ENCODE measurements around the gene TSPAN2.
A peak's percentile ranks its signal among the peaks of the same experiment; 100 is the strongest.

TSPAN2 gene

DNA sequence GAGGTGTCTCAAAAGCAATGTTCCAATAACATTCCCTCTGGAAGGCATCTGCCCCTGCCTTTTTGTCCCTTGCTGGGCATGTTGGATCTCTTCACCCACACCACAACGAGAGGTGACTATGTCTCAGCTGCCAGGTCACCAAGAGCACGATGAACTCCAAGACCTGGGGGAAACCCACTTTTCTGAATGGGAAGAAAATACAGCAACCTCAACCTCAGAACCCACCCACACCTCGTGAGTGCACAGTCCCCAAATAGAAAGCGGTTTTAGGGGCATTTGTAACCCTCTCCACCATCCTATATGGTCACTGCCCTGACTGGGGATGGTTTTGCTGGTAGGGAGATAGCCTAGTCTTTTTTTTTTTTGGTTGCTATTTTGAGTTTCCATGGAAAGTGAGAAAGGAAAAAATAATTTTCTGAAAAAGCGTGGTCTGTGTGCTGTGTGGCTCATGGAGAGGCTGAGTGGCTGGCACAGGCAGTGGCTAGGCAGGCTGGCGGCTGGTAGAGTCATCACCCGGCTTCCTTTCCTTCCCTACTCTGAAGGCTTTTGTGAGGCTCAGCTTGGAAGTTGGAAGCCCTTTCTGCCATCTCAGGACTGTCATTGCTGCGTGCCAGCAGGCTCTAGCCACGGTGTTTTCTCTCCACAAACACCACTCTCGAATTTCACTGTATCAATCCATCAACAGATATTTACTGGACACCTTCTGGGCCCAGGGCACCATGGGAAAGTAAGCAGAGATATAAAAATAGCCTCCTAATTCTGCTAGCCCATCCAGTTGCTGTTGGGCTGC is 15.8 kb downstream of the TSPAN2 start:
- no peak for DNase-seq

- no peak for DNase-seq
These were observed 18.2 kb downstream of the TSPAN2 start for GRCh38 chr1:115071012-115071664.

GRCh38 chr1:115069659-115070308 is 19.5 kb downstream of the TSPAN2 start:
- no peak for DNase-seq

DNA sequence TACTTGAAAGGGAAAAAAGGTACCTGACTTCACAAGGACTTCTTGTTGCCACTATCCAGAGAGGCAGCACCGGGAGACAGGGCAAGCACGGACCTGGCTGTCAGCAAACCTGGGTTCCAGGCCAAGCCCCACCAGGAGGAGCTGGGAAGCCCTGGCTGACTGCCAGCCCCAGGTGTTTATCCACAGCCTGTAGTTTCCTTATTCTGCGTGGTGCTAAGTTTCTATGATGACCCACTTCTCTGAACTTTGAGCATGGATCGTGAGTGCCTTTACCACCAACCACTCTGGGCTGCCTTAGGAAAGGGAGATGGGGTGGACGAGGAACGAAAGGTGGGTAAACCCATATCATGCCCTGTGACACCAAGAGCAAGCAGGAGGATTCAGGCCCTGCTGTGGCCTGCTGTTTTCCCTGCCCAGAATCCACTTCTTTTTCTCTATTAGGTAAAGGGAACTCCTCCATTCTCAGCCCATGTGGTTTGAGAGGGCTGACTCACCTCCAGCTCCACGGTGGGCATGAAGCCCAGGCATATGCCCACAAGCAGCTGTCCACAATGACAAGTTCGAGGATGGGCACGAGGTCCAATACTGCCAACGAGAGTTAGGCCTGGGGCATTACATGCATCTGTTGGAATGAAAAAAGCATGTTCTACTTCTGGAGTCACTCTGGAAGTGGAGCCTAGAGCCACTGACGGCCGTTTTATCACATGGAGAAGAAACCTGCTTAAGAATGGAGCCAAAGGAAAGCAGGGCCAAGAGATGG is 20.3 kb downstream of the TSPAN2 start:
- peak; percentile 36 for DNase-seq

- no peak for DNase-seq
These were observed 22.0 kb downstream of the TSPAN2 start for GRCh38 chr1:115067161-115067859.

- DNase-seq: no peak
These were observed 24.3 kb downstream of the TSPAN2 start for GRCh38 chr1:115065021-115065420.

DNA sequence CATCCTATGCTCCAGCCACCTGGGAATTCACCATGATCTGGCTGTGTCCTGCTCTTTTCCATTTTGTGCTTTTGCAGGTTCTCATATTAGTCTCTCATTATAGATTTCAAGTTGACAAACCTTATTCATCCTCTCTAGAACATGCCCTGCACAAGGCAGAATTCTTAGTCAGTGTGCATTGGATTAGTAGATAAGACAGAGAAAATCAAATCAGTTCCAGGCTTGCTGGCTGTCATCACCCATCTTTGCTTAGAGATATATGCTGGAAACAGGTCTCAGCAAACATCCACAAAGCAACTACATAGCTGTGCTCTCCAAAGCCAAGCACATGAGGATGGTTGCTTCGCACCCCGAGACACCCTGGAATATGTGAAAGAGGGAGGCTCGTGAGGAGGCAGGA is 24.8 kb downstream of the TSPAN2 start:
- DNase-seq: no peak

DNA sequence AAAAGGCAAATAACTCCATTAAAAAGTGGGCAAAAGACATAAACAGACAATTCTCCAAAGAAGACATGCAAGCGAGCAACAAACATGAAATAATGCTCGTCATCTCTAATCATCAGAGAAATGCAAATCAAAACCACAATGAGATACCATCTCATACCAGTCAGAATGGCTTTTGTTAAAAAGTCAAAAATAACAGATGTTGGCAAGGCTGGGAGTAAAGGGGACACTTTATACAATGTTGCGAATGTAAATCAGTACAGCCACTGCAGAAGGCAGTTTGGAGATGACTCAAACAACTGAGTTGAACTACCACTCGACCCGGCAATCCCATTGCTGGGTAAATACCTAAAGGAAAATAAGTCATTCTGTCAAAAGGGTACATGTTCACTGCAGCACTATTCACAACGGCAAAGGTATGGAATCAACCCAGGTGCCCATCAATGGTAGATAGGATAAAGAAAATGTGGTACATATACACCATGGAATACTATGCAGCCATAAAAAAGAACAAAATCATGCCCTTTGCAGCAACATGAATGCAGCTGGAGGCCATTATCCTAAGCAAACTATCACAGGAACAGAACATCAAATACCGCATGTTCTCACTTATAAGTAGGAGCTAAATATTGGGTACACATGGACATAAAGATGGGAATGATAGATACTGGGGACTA is 25.9 kb downstream of the TSPAN2 start:
- DNase-seq: no peak

DNA sequence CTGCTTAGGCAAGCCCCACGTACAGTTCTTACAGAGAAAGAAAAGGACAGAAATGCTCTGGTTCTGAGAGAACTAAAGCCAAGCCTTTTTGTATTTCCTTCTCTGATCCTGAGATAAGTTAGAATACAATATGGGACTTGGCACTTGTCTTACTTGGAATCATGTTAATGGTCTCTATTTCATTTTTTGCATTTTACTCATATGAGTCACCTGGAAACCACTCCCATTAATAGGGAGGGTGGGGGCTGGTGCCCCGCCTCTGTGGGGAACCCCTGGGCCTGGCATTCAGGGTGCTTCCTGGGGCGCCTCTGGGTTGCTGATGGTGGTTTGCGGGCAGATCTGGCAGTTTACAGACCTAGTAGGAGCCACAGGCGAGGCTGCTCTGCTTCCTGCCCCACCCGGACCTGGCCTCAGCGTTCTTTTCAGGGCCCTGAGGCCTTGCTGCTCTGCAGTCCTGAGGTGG is 26.7 kb downstream of the TSPAN2 start:
- DNase-seq: no peak

GRCh38 chr1:115060501-115060900 is 28.8 kb downstream of the TSPAN2 start:
- DNase-seq: no peak

GRCh38 chr1:115059316-115059715 is 30.0 kb downstream of the TSPAN2 start:
- no peak for DNase-seq

DNA sequence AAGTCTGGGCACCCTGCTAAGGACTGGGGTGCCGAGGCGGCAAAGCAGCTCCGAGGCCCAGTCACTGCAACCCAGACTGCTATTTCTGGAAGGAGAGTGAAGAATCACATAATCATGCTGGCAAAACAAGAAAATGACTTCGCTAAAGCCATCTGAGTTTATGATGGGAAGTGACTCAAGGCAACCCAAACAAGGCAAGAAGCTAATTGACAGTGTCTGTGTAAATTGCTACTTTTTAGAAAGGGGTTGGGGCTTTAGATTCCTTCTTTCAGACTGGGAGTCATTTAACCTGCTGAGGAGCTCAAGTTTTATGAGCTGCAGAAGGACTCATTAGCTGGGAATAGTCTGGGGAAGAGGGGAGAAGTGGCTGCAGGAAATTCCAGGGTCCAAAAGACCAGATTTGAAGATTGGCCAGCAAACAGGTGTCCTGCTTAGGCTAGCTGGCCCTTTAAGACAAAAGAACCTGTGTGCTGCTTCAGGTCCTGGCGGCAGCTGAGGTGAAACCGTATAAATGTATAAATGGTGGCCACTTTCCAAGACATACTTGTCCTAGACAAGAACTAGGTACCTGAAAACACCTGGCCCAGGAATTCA is 31.5 kb downstream of the TSPAN2 start:
- no peak for DNase-seq

- peak; percentile 36 for DNase-seq
These were observed 32.9 kb downstream of the TSPAN2 start for GRCh38 chr1:115056395-115056798.

GRCh38 chr1:115052454-115053083 is 36.7 kb downstream of the TSPAN2 start:
- DNase-seq: peak; percentile 32

DNA sequence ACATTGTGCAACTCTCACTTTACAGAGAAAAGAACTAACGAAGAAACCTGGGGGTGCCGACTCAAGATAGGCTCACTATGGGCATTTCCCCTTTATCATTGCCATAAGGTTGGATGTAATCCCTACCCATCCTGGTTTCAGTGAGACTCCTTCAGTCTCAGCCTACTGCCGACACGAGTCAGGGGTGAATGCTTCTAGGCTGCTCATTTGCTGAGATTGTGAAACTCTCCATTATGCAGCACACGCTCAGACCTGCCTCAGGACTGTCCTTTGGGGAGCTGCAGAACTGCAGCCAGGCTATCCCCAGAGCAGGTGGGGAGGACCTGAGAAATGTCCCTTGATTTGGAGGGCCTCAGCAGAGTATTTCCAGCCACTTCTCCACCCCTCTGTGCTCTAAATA is 37.5 kb downstream of the TSPAN2 start:
- no peak for DNase-seq

- DNase-seq: no peak
These were observed 42.6 kb downstream of the TSPAN2 start for GRCh38 chr1:115046751-115047150.

DNA sequence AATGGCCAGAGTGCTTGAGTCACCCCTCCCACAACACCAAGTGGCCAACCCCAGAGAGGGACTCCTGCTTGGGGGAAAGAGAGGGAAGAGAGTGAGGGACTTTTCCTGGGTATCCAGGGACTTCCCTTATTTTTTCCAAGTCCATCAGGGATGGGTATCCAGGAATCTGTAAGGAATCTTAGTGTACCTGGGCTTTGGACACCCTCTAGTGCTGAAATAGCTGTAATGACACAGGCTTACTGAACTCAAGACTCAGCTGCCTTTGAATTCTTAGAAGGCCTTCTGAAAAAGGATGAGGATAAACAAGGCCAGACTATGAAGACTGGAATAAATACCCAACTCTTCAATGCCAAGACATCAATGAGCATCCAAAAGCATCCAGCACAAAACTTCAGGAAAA is 47.6 kb downstream of the TSPAN2 start:
- DNase-seq: peak; percentile 18

DNA sequence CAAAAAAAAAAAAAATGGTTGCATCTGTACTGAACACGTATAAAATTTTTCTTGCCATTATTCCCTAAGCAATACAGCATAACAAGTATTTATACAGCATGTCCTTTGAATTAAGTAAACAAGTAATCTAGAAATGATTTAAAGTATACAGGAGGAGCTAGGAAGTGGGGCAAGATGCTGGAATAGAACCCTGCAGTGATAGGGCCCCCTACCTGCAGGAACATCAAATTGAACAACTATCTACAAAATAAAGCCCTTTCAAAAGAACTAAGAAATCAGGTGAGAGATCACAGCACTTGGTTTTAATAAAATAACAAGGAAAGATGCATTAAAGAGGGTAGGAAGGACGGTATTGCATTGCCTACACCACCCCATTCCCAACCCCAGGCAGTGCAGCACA is 48.8 kb downstream of the TSPAN2 start:
- DNase-seq: no peak

DNA sequence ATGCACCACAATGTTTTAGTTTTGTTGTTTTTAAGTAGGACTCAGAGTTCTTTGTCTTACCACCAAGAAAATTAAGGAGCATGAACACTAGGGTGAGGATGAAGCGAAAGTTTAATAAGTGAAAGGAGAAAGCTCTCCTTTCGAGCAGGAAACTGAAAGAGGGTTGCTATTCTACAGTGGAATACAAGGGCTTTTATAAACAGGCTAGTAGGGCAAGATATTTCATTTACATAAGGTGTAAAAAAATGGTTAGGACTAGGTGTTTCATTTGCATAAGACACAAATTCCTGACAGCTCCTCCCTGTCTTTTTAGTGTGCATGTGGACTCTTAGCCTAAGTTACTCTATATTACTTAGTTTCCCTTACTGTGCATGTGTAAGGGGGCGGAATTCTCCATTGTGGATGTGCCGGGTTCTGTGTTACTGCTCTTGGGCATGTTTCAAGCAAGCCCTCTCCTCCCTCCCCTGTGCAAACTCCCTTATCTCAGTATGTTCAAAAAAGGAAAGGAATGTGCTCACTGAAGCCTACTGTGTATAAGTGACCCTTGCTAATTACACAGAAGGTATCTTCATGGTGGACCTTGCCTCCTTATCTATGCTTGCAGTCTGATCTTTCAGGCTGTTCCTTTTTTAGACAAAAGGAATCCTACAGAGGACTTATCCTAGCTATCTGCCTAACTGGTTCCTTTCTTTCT is 52.3 kb downstream of the TSPAN2 start:
- DNase-seq: no peak

GRCh38 chr1:115035652-115036051 is 53.7 kb downstream of the TSPAN2 start:
- no peak for DNase-seq
